HEK293 (cell line): ENCODE results near the gene PHF21A.

Source experiments
- CTCF ChIA-PET: fragments of 350-600 bp; formaldehyde crosslinking; extraction: SDS; loops from one replicate; lab custom pipeline; 2021; ENCODE audit warnings: antibody characterized with exemption; lab: Yijun Ruan, JAX
- POLR2A ChIA-PET: fragments of 300-600 bp; formaldehyde crosslinking; extraction: SDS; loops from one replicate; lab custom pipeline; 2020; ENCODE audit warnings: antibody characterized with exemption, inconsistent platforms; lab: Yijun Ruan, JAX
- H3K27ac ChIP-seq: fragments of 200-500 bp; sonication (Bioruptor generic); 2 replicates; pipeline ENCODE4 v1.5.1; 2014; ENCODE audit warnings: low read depth, low read length, control low read depth, inconsistent platforms; ENCODE audit errors: extremely low read depth
- H3K36me3 ChIP-seq, 2 experiments: fragments of 200-500 bp in 1 of 2; sonication (Bioruptor generic) in 1 of 2; 1 replicate in 1 of 2; 2 replicates in 1 of 2; pipeline ENCODE4 v1.5.1; 2014 to 2017; ENCODE audit warnings: inconsistent platforms in 2 of 2, low read length in 2 of 2; ENCODE audit not compliant: control insufficient read depth in 2 of 2, insufficient read depth in 1 of 2
- H3K4me1 ChIP-seq: fragments of 200-500 bp; sonication (Bioruptor generic); 2 replicates; pipeline ENCODE4 v1.5.1; 2014; ENCODE audit warnings: mild to moderate bottlenecking, low read length, inconsistent platforms; ENCODE audit not compliant: control insufficient read depth, insufficient read depth
- H3K4me3 ChIP-seq: 2 replicates; pipeline ENCODE4 v1.5.1; 2011; ENCODE audit warnings: low read depth, mild to moderate bottlenecking, control low read depth, low read length, moderate library complexity
- H3K9me3 ChIP-seq: fragments of 200-500 bp; sonication (Bioruptor generic); 2 replicates; pipeline ENCODE4 v1.5.1; 2014; ENCODE audit warnings: low read depth, low read length, inconsistent platforms; ENCODE audit not compliant: control insufficient read depth, insufficient read depth
- REST ChIP-seq: fragments of 450-650 bp; formaldehyde crosslinking; IDR thresholded peaks from 2 replicates; pipeline ENCODE4 v1.5.1; 2016; ENCODE audit warnings: missing biosample characterization, missing genetic modification characterization
- TCF7L2 ChIP-seq: IDR thresholded peaks from 2 replicates; pipeline ENCODE4 v1.6.1; 2011; ENCODE audit warnings: low read depth, mild to moderate bottlenecking, inconsistent platforms, low read length, moderate library complexity, borderline replicate concordance
- ZBTB1 ChIP-seq: fragments of 450-650 bp; formaldehyde crosslinking; IDR thresholded peaks from 2 replicates; pipeline ENCODE4 v1.5.1; 2016; ENCODE audit warnings: missing biosample characterization, missing genetic modification characterization
- ZBTB17 ChIP-seq: fragments of 450-650 bp; formaldehyde crosslinking; IDR thresholded peaks from 2 replicates; pipeline ENCODE4 v1.5.1; 2016; ENCODE audit warnings: missing biosample characterization, missing genetic modification characterization
- ZIC2 ChIP-seq: fragments of 450-650 bp; formaldehyde crosslinking; IDR thresholded peaks from 2 replicates; pipeline ENCODE4 v1.5.1; 2016; ENCODE audit warnings: missing biosample characterization, missing genetic modification characterization
- ZNF140 ChIP-seq: fragments of 450-650 bp; formaldehyde crosslinking; IDR thresholded peaks from 2 replicates; pipeline ENCODE4 v1.5.1; 2016; ENCODE audit warnings: missing biosample characterization, missing genetic modification characterization
- ZNF16 ChIP-seq: fragments of 450-650 bp; formaldehyde crosslinking; IDR thresholded peaks from 2 replicates; pipeline ENCODE4 v1.5.1; 2016; ENCODE audit warnings: low read depth, missing biosample characterization, missing genetic modification characterization
- ZNF174 ChIP-seq: fragments of 450-650 bp; formaldehyde crosslinking; IDR thresholded peaks from 2 replicates; pipeline ENCODE4 v1.5.0; 2017; ENCODE audit warnings: missing biosample characterization, mild to moderate bottlenecking, missing genetic modification characterization
- ZNF223 ChIP-seq: fragments of 450-650 bp; formaldehyde crosslinking; IDR thresholded peaks from 2 replicates; pipeline ENCODE4 v1.5.1; 2016; ENCODE audit warnings: missing biosample characterization, missing genetic modification characterization
- ZNF335 ChIP-seq: fragments of 450-650 bp; formaldehyde crosslinking; conservative IDR thresholded peaks from 2 replicates; pipeline ENCODE4 v1.5.1; 2016; ENCODE audit warnings: missing biosample characterization, missing genetic modification characterization
- ZNF449 ChIP-seq: fragments of 450-650 bp; formaldehyde crosslinking; IDR thresholded peaks from 2 replicates; pipeline ENCODE4 v1.5.1; 2017; ENCODE audit warnings: missing biosample characterization, mild to moderate bottlenecking, missing genetic modification characterization, moderate library complexity
- ZNF48 ChIP-seq: fragments of 450-650 bp; formaldehyde crosslinking; IDR thresholded peaks from 2 replicates; pipeline ENCODE4 v1.5.1; 2016; ENCODE audit warnings: missing biosample characterization, missing genetic modification characterization
- ZNF549 ChIP-seq: fragments of 450-650 bp; IDR thresholded peaks from 2 replicates; pipeline ENCODE4 v1.5.1; 2018; ENCODE audit warnings: missing biosample characterization, missing genetic modification characterization, mild to moderate bottlenecking, inconsistent platforms, moderate library complexity
- ZNF596 ChIP-seq: fragments of 450-650 bp; IDR thresholded peaks from 2 replicates; pipeline ENCODE4 v1.5.0; 2018; ENCODE audit warnings: missing biosample characterization, mild to moderate bottlenecking, missing genetic modification characterization, moderate library complexity
- ZNF600 ChIP-seq: fragments of 450-650 bp; formaldehyde crosslinking; IDR thresholded peaks from 2 replicates; pipeline ENCODE4 v1.5.1; 2016; ENCODE audit warnings: missing biosample characterization, missing genetic modification characterization
- ZNF626 ChIP-seq: fragments of 450-650 bp; sonication (Bioruptor Pico); formaldehyde crosslinking; IDR thresholded peaks from 2 replicates; pipeline ENCODE4 v1.5.1; 2018; ENCODE audit warnings: missing biosample characterization, missing genetic modification characterization, inconsistent platforms
- ZNF768 ChIP-seq: fragments of 450-650 bp; formaldehyde crosslinking; IDR thresholded peaks from 2 replicates; pipeline ENCODE4 v1.5.1; 2018; ENCODE audit warnings: missing biosample characterization, mild to moderate bottlenecking, missing genetic modification characterization
- ZSCAN16 ChIP-seq: fragments of 450-650 bp; formaldehyde crosslinking; IDR thresholded peaks from 2 replicates; pipeline ENCODE4 v1.5.1; 2016; ENCODE audit warnings: missing biosample characterization, missing genetic modification characterization
- ZSCAN18 ChIP-seq: fragments of 450-650 bp; formaldehyde crosslinking; IDR thresholded peaks from 2 replicates; pipeline ENCODE4 v1.5.1; 2016; ENCODE audit warnings: missing biosample characterization, missing genetic modification characterization
- ZSCAN5A ChIP-seq: fragments of 450-650 bp; formaldehyde crosslinking; IDR thresholded peaks from 2 replicates; pipeline ENCODE4 v1.5.1; 2016; ENCODE audit warnings: missing biosample characterization, missing genetic modification characterization
- TF ChIP-seq, protein P1 (sequence below): fragments of 450-650 bp; formaldehyde crosslinking; IDR thresholded peaks from 2 replicates; pipeline ENCODE4 v1.5.1; 2017; ENCODE audit warnings: missing biosample characterization, missing genetic modification characterization

Gene PHF21A

DNA sequence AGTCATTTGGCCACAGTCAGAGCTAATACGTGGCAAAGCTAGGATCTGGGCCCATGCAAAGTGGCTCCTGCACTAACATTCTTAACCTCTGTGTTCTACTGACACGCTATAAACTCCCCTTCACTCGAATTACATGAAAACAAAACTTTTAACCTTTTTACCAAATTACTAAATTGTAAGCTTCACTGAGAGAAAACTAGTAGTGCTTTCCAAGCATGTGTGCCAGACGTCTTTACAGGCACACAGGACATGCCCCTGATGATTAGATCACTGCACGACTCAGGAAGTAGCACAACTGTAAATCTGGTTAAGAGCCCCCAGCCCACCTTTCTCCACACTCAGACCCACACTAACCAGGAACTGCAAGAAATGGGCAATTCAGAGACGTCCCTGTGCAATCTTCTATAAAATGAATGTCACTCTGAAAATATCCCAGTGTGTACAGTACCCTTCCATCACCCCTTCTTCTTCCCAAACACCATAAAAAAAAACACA is 16.1 kb downstream of the PHF21A start (continued):
- no peak for TF ChIP-seq ZNF223 (tag by site-specific recombination)

- H3K36me3 ChIP-seq, result no peaks in the 10 kb centered on the region
- CTCF ChIA-PET, result interaction anchor here (0.9 kb wide), 1 partner anchor 137 kb away, joined by 3 read pairs; no protein-coding TSS in a partner anchor
- no peak overlapping the region for H3K4me3 ChIP-seq
- no peaks in the 10 kb centered on the region for H3K9me3 ChIP-seq
- H3K27ac ChIP-seq, result no peak overlapping the region
- POLR2A ChIA-PET, result interaction anchor here (1.4 kb wide), 1 partner anchor 11 kb away, joined by 4 read pairs; no protein-coding TSS in a partner anchor
- peaks cover 22% of the 10 kb centered on the region for H3K4me1 ChIP-seq
- TF ChIP-seq ZNF335 (tag by site-specific recombination), result peak; percentile 26; the same call in 1 of the 2 replicates
- 0 out of 2 replicates have a peak, but pooled peaks have one; percentile 10 for TF ChIP-seq ZIC2 (tag by site-specific recombination)
- no peak for TF ChIP-seq ZNF596
- 0 out of 2 replicates have a peak, but pooled peaks have one; percentile 36 for TF ChIP-seq REST
- 0 out of 2 replicates have a peak, but pooled peaks have one; percentile 31 for TF ChIP-seq ZNF600
Measured at GRCh38 chr11:46102843-46103242, 18.4 kb downstream of the PHF21A start.

GRCh38 chr11:46100670-46101069 is 20.6 kb downstream of the PHF21A start:
- H3K36me3 ChIP-seq, result no peaks in the 10 kb centered on the region
- ChIA-PET POLR2A (no interaction called here), CTCF (no interaction called here)
- H3K27ac ChIP-seq, result no peak overlapping the region
- TF ChIP-seq ZNF600, result peak; percentile 18; the same call in 1 of the 2 replicates
- no peak for TF ChIP-seq ZNF549 (tag by site-specific recombination)
- H3K9me3 ChIP-seq, result no peaks in the 10 kb centered on the region
- no peak overlapping the region for H3K4me3 ChIP-seq
- H3K4me1 ChIP-seq, result peaks cover 12% of the 10 kb centered on the region

DNA sequence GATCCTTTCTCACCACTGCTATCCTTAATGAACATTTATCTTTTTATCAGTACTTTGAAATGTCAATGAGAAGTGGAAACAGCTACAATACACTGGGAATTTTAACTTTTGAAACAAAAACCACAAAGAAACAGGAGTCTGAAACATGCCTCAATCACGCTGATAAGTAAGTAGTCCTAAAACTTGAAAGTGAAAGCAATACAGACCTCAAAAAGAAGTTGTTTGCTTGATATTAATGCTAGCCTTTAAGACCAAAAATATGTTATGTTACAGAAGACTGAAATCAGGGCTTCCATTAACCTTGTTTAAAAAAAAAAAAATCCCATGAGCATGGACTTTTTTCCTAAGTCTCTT is 21.3 kb downstream of the PHF21A start:
- H3K9me3 ChIP-seq, result no peaks in the 10 kb centered on the region
- no peak overlapping the region for H3K27ac ChIP-seq
- no peak overlapping the region for H3K4me3 ChIP-seq
- ChIA-PET POLR2A (no interaction called here), CTCF (interaction anchor here (0.6 to 1.0 kb wide), 3 partner anchors 10 to 172 kb away, joined by 3 to 5 read pairs (median 3); no protein-coding TSS in a partner anchor)
- H3K4me1 ChIP-seq, result peaks cover 9% of the 10 kb centered on the region; the same call in 1 of the 2 replicates
- no peaks in the 10 kb centered on the region for H3K36me3 ChIP-seq
- TF ChIP-seq ZSCAN16 (tag by site-specific recombination) (no peak), ZNF768 (tag by site-specific recombination) (no peak), TCF7L2 (no peak), ZNF449 (tag by site-specific recombination) (no peak), ZNF48 (tag by site-specific recombination) (no peak), ZNF174 (no peak), ZNF140 (no peak), ZSCAN18 (tag by site-specific recombination) (no peak), ZSCAN5A (tag by site-specific recombination) (no peak), ZNF626 (tag by site-specific recombination) (no peak), ZNF16 (no peak), ZBTB1 (tag by site-specific recombination) (no peak), ZBTB17 (tag by site-specific recombination) (no peak)
- TF ChIP-seq, protein P1, sequence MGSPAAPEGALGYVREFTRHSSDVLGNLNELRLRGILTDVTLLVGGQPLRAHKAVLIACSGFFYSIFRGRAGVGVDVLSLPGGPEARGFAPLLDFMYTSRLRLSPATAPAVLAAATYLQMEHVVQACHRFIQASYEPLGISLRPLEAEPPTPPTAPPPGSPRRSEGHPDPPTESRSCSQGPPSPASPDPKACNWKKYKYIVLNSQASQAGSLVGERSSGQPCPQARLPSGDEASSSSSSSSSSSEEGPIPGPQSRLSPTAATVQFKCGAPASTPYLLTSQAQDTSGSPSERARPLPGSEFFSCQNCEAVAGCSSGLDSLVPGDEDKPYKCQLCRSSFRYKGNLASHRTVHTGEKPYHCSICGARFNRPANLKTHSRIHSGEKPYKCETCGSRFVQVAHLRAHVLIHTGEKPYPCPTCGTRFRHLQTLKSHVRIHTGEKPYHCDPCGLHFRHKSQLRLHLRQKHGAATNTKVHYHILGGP (tag by site-specific recombination), result no peak
